ENCODE data around the gene MTR. TPM values are rescaled to one million over a fixed set of nuclear protein-coding genes. Genes with fewer than 3 reads are reported as not detected.

The MTR gene
- 17.8 TPM for polyA plus RNA-seq (2013, experiment 1 of 2; ENCODE audit: insufficient read length)
- polyA plus RNA-seq (2013, experiment 2 of 2; ENCODE audit: insufficient read length), result 14.2 TPM

DNA sequence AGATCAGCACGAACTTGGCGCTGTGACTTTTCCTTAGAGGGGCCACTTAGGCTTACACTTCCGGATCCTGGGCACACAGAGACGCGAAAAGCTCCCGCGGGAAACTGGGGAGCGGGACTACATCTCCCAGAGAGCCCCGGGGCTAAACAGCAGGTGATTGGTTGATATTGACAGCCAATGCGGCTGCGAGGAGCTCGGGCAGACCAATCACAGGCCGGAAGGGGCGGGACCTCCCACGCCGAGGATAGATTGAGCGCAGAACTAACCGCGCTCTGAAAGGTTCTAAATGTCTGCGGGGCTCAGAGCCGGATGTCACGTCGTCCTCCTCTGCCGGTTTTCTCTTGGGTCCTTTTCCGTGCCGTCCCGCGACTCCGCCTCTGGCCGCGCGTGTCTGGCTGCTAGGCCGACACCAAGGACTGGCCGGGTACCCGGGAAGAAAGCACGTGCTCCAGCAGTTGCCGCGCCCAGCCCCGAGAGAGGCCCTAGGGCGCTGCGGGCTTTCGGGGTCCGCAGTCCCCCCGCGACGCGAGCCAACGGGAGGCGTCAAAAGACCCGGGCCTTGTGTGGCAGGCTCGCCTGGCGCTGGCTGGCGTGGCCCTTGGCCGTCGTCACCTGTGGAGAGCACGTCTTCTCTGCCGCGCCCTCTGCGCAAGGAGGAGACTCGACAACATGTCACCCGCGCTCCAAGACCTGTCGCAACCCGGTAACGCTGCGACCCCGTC lies at the start of gene MTR:
Gene MTR (plus strand): TSS at position 258 of the 722 bp plus-strand sequence. CDS start 412 bp downstream, at position 670.
- peak; percentile 99 for DNase-seq

DNA sequence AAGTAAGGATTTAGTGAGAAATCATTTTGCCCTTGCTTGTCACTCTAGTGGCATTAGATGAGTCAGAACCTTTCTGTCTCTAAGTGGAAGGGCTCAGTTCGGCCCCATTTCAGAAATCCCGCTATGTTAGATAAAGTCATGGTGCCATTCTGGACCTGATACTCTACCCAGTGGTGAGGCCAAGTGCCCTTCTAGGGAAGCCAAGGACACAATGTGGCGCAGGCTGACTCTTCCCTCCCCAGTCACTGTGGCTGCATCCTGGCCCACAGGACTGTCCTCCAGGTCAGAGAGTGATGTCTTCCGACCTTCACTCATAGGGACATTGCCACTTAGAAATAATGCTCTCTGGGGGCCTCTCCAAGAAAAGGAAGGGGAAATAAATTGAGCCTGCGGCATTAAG lies 48.3 kb upstream of the MTR start:
- DNase-seq, result no peak

DNA sequence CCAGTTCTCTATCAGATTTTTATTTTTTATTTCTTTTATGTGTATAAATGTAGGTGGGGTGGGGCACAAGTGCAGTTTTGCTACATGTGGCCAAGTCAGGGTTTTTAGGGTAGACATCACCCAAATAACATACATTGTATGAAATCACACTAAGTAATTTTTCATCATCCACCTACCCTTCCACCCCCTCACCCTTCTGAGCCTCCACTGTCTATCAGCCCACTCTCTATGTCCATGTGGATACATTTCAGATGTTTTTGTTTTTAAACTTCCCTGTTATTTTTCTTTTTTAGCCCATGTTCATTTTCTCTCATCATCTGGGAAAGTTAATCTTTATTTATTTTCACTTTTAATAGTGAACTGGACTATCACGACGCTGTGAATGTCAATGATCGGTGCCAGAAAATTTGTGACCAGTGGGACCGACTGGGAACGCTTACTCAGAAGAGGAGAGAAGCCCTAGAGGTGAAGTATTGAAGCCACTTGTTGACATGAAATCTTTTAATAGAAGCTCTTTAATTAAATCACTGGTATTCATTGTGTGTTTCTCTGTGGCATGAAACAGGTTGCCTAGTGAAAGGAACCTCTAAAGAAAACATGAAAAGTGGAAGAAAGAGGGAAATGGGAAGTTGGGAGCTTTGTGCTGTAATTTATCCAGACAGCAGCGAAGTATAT lies 47.6 kb upstream of the MTR start:
- DNase-seq, result no peak

DNA sequence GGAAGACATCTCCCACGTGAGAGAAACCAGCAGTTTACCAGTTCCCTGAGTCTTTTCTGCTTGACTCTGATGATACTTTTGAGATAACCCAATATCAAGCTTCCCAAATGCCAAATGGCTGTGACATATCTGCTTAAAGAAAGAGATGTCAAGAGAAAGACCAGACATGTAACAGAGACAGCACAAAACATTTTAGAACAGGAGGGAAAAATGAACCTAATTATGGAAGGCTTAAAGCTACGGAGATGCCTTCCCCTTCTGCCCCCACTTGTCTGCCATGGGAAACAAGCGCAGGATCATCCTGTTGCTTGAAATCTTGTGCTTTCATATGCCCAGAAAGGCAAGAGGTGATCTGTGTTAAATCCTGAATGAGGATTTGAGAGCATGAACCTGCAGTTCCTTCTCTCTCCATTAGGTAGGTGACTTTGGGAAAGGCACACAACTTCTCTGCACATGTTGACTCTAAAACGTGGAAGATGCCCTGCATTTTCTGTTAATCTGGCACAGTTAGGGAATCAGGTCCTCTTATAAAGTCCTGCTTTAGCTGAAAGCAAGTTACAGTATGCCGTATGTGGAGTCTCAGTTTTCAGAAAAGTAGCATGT lies 46.7 kb upstream of the MTR start:
- no peak for DNase-seq

DNA sequence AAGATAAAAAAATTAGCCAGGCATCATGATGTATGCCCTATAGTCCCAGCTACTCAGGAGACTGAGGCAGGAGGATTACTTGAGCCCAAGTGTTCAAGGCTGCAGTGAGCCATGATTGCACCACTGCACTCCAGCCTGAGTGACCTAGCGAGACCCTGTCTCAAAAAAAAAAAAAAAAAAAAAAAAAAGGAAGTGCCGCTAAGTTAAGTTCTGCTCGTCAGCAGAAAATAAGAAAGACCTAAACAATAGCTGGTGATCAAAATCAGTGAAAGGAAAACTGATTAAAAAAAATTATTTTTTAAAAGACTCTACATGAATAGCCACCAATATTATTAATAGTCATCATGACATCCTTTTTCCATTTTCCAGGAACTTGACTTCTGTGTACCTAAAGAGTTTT lies 44.2 kb upstream of the MTR start:
- no peak for DNase-seq

DNA sequence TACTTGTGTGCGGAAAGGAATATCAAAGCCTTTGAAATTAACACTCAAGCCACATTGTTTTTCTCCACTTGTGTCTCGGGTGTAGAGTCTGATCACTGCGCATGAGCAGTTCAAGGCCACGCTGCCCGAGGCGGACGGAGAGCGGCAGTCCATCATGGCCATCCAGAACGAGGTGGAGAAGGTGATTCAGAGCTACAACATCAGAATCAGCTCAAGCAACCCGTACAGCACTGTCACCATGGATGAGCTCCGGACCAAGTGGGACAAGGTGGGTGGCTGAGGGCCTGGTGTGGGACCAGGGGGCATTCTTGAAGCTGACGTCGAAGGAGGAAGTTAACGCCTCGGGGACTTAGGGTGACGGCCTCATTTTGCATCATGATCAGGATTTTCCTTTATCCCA lies 43.7 kb upstream of the MTR start:
- DNase-seq, result no peak

DNA sequence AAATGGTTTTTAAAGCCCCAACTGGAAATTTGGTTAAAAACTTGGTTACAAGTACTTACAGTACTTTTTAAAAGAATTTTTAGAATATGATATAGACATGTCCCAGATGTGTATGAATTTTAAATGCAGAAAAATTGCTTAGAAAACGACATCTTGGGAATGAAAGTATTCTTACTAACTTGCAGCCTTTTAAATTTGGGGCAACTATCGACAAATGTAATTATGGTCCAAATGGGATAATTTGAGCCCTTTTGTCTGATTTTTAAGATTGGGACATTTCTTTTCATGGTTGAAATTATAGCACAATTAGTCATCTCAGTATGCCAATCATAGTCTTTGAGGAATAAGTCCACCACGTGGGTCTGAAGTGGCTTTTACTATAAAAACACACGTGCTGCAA lies 43.2 kb upstream of the MTR start:
- no peak for DNase-seq

DNA sequence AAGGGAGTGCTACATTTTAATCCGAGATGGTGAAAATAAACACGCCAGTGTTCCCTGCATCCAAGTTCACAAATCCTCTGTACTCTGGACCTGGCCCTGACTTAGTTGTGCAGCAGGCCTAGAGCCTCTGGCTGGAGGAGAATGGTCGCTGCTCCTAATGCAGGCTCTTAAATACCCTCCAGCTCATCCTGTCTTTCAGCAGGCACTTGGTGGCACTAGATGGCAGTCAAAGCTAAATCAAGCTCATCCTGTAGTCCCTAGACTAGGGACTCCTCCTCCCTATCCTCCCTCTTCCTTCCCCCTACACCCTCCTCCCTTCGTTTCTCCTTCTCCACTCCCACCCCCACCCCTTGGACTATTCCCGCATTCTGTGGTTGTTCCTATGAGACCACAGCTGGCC lies 41.6 kb upstream of the MTR start:
- no peak for DNase-seq

DNA sequence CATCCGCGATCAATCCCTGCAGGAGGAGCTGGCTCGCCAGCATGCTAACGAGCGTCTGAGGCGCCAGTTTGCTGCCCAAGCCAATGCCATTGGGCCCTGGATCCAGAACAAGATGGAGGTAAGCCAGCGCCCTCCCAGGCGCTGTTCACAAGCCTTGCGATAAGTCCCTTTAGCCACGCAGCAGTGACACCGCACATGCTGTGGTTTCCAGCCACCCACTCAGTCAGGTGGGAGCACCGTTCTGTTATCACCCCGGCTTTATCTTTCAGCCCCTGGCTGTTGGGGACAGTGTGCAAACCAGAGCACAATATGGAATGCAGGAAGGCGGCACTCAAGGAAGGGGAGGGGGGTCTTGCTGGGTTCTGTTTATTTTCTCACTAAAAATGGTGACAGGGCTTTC lies 41.1 kb upstream of the MTR start:
- DNase-seq, result no peak

DNA sequence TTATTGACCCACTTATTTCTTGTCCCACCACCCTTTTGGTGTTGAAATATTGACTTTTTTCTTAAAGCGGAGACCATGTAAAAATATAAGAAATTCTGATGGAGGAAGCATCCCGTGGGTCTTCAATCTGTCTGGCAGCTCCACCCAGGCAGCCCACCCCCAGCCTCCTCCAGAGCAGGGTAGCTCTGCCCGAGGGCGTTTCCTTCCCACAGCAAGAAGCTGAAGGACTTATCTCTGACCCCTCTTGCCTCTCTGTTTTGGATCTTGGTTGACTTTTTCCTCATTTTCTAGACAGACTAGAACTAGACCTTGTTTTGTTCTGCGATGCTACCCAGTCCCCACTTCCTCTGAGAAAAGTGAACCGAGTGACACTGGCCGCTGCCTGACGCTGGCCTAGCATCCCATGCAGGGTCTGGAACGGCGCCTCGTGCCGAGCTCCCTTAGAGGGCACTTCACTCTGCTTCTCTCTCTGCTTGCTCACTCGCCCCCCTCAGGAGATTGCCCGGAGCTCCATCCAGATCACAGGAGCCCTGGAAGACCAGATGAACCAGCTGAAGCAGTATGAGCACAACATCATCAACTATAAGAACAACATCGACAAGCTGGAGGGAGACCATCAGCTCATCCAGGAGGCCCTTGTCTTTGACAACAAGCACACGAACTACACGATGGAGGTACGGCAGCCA lies 40.4 kb upstream of the MTR start:
- no peak for DNase-seq

DNA sequence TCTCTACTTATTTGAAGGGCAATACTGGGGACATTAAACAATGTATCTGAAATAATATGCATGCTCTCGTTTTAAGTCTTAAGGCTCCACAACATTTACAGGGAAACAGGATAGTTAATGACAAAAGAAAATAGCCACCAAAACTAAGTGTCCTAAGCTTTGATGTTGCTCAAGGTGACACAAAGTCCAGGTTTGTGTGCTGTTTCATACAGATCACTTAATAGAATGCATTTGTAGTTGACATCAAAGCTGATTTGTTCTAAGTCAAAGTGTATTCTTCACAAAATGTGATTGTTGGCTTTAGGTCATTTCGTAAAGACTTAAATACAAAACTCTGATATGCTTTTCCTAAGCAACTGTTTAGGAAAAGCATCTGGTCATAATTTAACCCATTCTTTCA lies 37.5 kb upstream of the MTR start:
- DNase-seq, result no peak

DNA sequence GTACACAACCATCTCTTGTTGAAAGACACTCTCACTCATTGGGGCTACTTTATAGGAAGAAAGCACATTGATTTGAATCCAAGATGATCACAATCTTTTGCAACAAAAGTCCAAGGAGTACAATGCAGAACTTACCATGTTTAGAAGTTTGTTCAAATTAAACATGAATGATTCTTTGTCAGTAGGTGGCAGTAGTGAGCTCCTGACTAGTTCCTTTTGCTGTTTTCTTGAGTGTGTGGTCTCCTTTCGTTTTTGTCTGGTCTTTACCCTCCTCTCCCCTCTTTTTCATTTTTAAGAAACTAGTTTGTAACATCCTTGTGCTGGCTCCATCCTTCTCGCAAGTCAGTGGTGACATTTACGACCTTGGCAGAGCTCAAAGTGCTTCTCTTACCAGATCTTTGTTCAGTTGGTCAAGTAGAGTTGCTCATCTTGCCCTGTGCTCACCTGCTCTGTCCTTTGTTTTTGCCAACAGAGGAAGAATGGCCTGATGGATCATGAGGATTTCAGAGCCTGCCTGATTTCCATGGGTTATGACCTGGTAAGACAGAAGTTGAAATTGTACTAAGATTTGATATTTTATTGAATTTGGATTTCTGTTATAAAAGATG lies 35.7 kb upstream of the MTR start:
- peak; percentile 28 for DNase-seq

DNA sequence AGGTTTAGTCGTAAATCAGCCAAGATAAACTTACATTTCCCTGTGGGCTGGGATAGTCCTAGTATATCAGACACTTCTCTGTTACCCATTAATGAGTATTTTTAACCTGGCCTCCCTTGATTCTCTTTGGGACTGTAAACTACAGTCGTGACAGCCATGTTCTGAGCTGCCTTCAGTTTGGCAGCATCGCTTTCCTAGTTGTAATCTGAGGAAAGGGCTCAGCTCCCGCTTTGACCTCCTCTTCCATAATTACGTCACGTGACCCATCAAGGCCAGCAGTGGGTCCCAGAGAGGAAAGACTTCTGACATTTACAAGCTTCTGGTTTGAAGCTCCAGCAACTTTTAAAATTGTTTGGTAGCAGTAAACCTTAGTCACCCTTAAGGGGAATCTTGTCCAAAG lies 34.6 kb upstream of the MTR start:
- DNase-seq, result no peak

DNA sequence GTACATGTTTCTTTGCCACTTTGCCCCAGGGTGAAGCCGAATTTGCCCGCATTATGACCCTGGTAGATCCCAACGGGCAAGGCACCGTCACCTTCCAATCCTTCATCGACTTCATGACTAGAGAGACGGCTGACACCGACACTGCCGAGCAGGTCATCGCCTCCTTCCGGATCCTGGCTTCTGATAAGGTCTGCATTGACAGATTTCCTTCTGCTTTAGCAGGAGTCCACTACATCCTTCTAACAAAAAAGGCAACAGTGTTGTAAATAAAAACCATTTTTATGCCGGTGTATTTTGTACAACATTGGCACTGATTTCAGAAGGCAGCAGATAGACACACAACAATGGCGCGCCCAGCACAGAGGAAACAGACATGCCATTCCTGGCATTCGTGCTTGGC lies 34.1 kb upstream of the MTR start:
- no peak for DNase-seq

DNA sequence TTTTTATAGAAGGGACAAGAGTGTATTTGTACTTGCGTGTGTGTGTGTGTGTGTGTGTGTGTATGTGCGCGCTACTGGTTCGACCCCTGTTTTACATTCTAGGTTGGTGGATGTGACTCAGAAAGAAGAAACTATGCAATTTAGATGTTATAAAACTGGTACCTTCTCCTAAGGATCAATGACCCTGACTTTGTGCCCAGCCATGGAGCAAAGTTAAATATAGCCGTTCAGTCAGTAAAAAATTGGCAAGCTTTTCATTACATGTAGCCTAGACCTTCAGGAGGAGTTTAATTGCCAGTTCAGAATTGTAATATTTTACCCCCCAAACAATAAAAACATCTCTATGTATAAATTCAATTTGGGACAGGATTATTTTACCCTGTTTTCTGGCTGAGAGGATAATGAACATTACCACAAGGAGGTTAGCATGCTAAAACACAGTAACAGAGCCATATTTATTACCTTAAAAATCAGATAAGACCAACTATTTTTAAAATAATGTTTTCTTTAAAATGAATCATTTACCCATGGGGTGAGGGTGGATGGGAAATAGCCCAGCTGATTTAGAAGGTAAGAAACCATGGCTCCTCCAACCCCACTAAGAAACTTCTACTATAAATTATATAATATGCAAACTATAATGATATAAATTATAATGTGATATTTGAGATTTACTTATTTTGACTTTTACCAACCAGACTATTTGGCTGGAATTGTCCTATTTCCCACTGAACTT lies 33.5 kb upstream of the MTR start:
- DNase-seq, result no peak

DNA sequence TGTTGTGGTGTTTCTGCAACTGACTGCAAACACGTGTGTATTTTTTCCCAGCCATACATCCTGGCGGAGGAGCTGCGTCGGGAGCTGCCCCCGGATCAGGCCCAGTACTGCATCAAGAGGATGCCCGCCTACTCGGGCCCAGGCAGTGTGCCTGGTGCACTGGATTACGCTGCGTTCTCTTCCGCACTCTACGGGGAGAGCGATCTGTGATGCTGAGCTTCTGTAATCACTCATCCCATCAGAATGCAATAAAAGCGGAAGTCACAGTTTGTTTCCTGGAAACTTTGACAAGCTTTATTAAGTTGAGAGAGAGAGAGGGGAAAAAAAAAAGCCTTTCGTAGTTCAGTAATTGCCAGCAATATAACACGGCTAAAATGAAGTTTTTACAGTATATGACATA lies 32.7 kb upstream of the MTR start:
- peak; percentile 20 for DNase-seq

DNA sequence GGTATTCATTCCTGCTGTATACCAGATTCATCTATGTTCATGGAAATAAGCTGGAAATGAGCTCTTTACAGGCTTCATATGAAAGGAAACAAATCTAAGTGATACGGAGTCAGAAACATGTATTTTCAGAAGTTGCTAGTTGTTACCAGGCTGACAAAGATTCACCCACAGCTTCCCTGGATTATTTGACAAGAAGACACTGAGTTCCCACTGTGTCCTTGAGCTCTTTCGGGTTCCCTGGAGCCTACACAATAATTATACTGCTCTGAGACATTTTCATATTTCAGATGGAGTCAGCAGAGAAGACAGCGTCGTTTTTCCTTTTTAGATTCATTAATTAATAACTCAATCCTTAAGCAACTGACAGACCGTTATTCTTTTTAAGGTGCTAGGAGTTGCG lies 29.3 kb upstream of the MTR start:
- DNase-seq, result no peak

DNA sequence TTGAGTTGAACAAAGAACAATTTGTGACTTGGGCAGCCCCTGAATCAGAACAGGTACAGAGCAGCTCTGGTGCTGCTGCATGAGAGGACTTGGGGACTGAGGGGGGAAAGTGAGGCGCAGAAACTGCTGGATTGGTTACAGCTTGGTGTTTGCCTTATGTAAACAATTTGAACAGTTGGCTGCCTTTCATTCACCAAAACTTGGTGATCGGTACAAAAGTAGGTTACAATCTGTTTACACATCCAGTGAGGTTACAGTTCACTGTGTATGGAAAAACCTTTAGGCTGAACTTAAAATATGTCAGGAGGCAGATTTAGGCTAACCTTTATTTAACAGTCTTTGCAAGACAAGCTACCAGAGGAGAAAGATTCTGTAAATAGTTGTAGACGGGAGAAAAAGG lies 28.6 kb upstream of the MTR start:
- no peak for DNase-seq

DNA sequence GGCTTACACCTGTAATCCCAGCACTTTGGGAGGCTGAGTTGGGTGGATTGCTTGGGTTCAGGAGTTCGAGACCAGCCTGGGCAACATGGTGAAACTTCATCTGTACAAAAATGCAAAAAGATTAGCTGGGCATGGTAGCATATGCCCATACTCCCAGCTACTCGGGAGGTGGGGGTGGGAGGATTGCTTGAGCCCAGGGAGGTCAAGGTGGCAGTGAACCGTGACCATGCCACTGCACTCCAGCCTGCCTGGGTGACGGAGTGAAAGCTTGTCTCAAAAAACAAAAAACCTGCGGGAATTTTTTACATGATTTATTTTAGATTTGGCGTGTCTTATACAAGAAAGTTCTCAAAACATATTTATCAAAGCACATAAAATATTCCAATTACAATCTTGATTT lies 27.8 kb upstream of the MTR start:
- DNase-seq, result no peak

DNA sequence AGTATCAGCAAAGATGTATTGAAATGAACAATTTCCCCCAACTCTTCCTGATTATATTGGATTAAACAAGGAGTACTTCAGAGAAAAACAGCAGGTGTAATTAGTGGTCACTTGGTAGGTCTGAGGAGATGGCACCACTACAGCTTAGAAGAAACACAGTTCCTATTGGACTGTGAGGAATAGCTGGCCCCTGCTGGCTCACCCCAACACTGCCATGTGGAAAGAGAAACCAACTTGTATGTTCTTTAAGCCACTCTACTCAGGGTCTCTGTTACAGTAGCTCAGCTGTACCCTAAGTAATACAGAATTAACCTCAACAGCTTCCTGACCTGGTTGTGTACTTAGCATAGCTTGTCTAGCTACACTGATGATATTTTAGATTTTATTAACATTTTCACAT lies 26.5 kb upstream of the MTR start:
- DNase-seq, result no peak

DNA sequence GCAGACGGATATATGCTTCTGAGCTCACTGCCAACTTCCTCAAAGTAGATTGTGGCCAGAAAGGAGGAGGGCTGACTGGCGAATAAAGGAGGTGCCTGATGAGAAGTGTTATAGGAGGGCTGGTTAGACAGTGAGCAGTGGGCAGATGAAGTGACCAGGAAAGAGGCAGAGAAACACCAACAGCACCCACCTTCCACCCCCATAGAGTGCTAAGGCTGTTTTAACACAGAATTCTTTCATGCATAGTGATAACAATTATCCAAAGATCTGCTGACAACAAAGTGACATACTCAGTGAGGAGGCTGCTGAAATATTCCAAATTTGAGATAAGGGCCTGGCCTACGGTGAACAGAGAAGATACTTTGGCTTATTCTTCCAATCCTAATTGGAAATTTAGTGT lies 21.2 kb upstream of the MTR start:
- no peak for DNase-seq

DNA sequence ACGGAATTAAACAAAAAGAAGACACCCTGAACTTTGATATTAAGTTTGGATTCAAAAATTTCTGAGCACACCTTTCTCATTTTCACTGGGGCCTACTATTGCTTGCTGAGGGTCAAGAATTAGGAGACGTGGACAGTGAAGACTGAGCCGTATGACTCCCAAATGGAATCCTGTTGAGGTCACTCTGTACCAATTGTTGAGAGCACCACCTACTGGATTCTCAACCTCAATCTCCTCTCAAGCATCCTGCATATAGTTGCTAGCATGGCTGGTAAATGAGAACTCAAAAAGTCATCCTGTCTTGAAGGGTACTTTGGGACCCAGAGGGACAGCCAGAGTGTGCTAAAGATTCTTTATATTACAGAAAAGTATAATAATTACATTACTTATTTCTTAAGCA lies 20.2 kb upstream of the MTR start:
- no peak for DNase-seq

Measured in fibroblast of skin of abdomen (primary cell).